Fibroblast of skin of right biceps (primary cell): ENCODE results near the gene CALHM2.
A peak's percentile ranks its signal among the peaks of the same experiment; 100 is the strongest.
"Not testable (repeated sequence)": the region's sequence is repeated elsewhere in the genome, so short reads cannot be mapped to it uniquely, and the experiment has no call there.

Source experiments
- DNase-seq: peaks from one replicate; pipeline ENCODE4 v3.0.0-alpha.2; 2013

CALHM2 gene

GRCh38 chr10:103449208-103450144 is 2.7 kb downstream of the CALHM2 start:
- DNase-seq: no peak

- peak; percentile 84 for DNase-seq
Observed at GRCh38 chr10:103448746-103449145, 3.4 kb downstream of the CALHM2 start.

- no peak for DNase-seq
Observed at GRCh38 chr10:103447187-103447586, 5.0 kb downstream of the CALHM2 start.

DNA sequence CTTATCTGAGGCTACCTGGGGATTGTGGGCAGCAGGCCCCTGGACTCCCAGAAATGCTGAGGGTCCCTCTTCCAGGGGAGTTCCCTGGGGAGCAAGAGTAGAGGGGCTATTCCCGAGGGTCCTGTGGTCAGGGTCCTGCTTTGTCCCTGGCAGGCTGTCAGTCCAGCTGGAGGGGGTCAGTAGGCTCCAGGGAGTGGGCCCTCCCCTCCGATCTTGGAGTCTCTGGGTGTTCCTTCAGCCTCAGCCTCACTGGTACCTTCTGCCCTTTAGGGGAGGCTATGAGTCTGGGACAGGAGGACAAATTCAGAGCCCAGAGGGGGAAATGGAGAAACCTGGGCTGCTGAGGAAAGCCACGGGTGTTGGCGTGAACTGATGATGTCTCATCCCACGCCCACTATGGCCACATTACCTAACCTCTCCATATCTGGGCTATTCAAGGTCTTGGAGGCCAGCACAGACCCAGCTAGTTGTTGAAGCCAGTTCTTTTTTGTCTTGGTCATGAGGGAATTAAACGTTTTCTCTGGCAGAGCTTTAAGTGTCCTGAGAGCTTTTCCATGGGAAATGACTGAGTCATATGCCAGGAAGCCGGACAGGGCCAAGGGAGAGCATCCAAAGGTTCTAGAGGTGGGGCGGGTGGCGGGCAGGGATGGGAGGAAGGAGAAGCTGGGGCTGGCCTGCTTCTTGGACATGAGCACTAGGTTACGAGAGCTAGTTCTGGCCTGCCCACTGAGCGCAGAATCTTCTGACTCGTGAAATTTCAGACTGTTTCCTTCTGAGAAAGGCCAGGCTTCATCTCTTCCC is 6.2 kb downstream of the CALHM2 start:
- peak; percentile 49 for DNase-seq

- DNase-seq: no peak
Observed at GRCh38 chr10:103445366-103445765, 6.8 kb downstream of the CALHM2 start.

- no peak for DNase-seq
Observed at GRCh38 chr10:103444478-103444877, 7.7 kb downstream of the CALHM2 start.

- DNase-seq: no peak
Observed at GRCh38 chr10:103443475-103444185, 8.5 kb downstream of the CALHM2 start.

GRCh38 chr10:103442031-103442461 is 10.1 kb downstream of the CALHM2 start:
- DNase-seq: peak; percentile 35

DNA sequence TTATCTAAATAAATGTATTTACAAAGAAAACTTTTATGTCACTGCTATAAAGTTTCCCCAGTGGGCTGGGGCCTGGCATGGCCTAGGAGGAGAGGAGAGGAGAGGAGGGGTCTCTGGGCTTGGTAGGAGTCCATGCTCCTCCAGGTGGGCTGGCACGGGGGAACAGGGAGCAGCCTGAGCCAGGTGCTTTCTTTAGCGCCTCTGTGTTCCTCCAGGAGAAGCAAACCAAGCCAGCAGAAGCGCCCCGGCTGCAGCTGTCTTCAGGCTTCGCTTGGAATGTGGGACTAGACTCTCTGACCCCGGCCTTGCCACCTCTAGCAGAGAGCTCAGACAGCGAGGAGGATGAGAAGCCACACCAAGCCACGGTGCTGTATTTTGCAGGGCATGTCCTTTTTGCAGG is 10.6 kb downstream of the CALHM2 start:
- no peak for DNase-seq

GRCh38 chr10:103441206-103441605 is 11.0 kb downstream of the CALHM2 start:
- DNase-seq: no peak

- DNase-seq: no peak
Observed at GRCh38 chr10:103440416-103440815, 11.8 kb downstream of the CALHM2 start.

DNA sequence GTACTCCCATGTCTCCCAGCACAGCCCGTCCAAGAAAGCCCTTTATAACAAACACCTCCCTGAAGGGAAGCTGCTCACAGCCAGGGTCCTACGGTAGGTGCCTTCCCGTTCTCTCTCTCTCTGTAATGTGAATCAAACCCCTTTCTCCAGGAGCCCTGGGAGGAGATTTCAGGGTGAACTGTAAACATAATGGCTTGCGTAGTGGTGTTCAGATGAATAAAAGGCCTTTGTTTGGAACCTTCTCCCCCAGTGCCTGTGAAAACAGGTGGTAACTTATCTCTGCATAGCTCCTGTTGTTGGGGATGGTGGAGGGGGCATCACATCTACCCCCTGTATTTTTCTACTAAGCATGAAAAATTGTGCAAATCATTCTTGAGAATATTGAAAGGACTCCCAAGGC is 12.4 kb downstream of the CALHM2 start:
- no peak for DNase-seq

- peak; percentile 27 for DNase-seq
Observed at GRCh38 chr10:103433858-103434257, 18.3 kb downstream of the CALHM2 start.

GRCh38 chr10:103431902-103432301 is 20.3 kb downstream of the CALHM2 start:
- DNase-seq: no peak

GRCh38 chr10:103429647-103430046 is 22.5 kb downstream of the CALHM2 start:
- DNase-seq: no peak

GRCh38 chr10:103428989-103429643 is 23.1 kb downstream of the CALHM2 start:
- DNase-seq: no peak

DNA sequence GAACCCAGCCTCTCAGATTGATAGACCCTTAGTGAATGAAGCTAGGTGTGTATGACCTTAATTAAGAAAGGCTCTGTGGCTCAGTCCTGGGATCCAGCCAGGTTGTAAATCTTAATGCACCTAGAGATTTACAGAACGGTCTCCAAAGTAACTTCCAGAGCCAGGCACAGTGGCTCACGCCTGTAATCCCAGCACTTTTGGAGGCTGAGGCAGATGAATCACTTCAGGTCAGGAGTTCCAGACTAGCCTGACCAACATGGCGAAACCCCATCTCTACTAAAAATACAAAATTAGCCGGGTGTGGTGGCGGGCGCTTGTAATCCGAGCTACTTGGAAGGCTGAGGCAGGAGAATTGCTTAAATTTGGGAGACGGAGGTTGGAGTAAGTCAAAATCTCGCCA is 24.3 kb downstream of the CALHM2 start:
- no peak for DNase-seq

DNA sequence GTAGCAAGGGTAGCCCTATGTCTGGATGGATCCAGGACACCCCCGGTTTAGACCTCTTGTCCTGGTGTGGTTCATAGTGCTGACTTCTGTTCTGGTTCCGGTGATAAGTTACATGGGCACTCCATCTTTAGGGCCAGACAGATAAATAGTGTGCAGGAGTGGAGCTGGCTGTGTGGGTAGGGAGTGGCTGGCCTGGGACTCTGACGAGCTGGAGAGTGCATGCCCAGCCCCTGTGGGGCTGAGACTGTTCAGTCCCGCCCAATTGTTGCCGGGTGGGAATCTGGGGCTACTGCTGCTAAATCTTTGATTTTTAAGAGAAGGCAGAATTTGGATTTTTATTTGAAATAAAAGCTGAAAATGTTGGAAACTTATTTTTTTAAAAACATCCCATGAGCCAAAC is 28.4 kb downstream of the CALHM2 start:
- DNase-seq: no peak

GRCh38 chr10:103419101-103419500 is 33.1 kb downstream of the CALHM2 start:
- no peak for DNase-seq

- no peak for DNase-seq
Observed at GRCh38 chr10:103417601-103418000, 34.6 kb downstream of the CALHM2 start.

DNA sequence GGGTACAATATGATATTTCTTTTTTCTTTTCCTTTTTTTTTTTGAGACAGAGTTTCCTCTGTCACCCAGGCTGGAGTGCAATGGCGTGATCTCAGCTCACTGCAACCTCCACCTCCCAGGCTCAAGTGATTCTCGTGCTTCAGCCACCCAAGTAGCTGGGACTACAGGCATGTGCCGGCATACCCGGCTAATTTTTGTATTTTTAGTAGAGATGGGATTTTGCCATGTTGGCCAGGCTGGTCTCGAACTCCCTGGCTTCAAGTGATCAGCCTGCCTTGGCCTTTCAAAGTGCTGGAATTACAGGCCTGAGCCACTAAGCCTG is 35.1 kb downstream of the CALHM2 start:
- DNase-seq: not testable (repeated sequence)

GRCh38 chr10:103416436-103417147 is 35.6 kb downstream of the CALHM2 start:
- peak; percentile 52 for DNase-seq
